ENCODE data around the gene ZNF598. TPM values are rescaled to one million over a fixed set of nuclear protein-coding genes. Genes with fewer than 3 reads are reported as not detected.

ZNF598 gene
- total RNA-seq, 6 experiments from 2014 or later = 37.1 to 48.1 (median 40.7) TPM

GRCh38 chr16:2043667-2044451, 34.2 kb upstream of the ZNF598 start:
- Mint-ChIP-seq H3K4me3 (no peak overlapping the region), H3K36me3 (ENCODE audit: low read depth) (no peaks in the 10 kb centered on the region), H3K9me3 (no peaks in the 10 kb centered on the region), H3K27me3 (ENCODE audit: insufficient read depth) (peaks cover 2% of the 10 kb centered on the region), H3K4me1 (ENCODE audit: low read depth) (peaks cover 35% of the 10 kb centered on the region), H3K27ac (no peak overlapping the region)
- no peak for DNase-seq
- no peak for TF ChIP-seq CTCF (IDR thresholded peaks at IDR 0.05)

- H3K4me1 Mint-ChIP-seq (ENCODE audit: low read depth) = peaks cover 30% of the 10 kb centered on the region
- H3K36me3 Mint-ChIP-seq (ENCODE audit: low read depth) = no peaks in the 10 kb centered on the region
- H3K27ac Mint-ChIP-seq = no peak overlapping the region
- peaks cover 3% of the 10 kb centered on the region for H3K27me3 Mint-ChIP-seq (ENCODE audit: insufficient read depth)
- TF ChIP-seq CTCF (IDR thresholded peaks at IDR 0.05) = no peak
- no peaks in the 10 kb centered on the region for H3K9me3 Mint-ChIP-seq
- DNase-seq = no peak
- no peak overlapping the region for H3K4me3 Mint-ChIP-seq
These were observed 33.5 kb upstream of the ZNF598 start for GRCh38 chr16:2042986-2043666.

GRCh38 chr16:2042171-2042985, 32.8 kb upstream of the ZNF598 start:
- H3K9me3 Mint-ChIP-seq = no peaks in the 10 kb centered on the region
- no peak for DNase-seq
- peaks cover 5% of the 10 kb centered on the region for H3K27me3 Mint-ChIP-seq (ENCODE audit: insufficient read depth)
- H3K27ac Mint-ChIP-seq = no peak overlapping the region
- TF ChIP-seq CTCF (IDR thresholded peaks at IDR 0.05) = no peak
- no peak overlapping the region for H3K4me3 Mint-ChIP-seq
- peaks cover 37% of the 10 kb centered on the region for H3K4me1 Mint-ChIP-seq (ENCODE audit: low read depth)
- no peaks in the 10 kb centered on the region for H3K36me3 Mint-ChIP-seq (ENCODE audit: low read depth)

- peak; percentile 56 for DNase-seq
- no peak for TF ChIP-seq CTCF (IDR thresholded peaks at IDR 0.05)
- H3K9me3 Mint-ChIP-seq = no peaks in the 10 kb centered on the region
- H3K4me3 Mint-ChIP-seq = no peak overlapping the region
- peak overlapping the region; percentile 91 for H3K27ac Mint-ChIP-seq
- H3K36me3 Mint-ChIP-seq (ENCODE audit: low read depth) = no peaks in the 10 kb centered on the region
- peaks cover 5% of the 10 kb centered on the region for H3K27me3 Mint-ChIP-seq (ENCODE audit: insufficient read depth)
- peaks cover 26% of the 10 kb centered on the region for H3K4me1 Mint-ChIP-seq (ENCODE audit: low read depth)
These were observed 31.3 kb upstream of the ZNF598 start for GRCh38 chr16:2040787-2041522.
